Measurements from ENCODE around the gene HOXB3.

DNA sequence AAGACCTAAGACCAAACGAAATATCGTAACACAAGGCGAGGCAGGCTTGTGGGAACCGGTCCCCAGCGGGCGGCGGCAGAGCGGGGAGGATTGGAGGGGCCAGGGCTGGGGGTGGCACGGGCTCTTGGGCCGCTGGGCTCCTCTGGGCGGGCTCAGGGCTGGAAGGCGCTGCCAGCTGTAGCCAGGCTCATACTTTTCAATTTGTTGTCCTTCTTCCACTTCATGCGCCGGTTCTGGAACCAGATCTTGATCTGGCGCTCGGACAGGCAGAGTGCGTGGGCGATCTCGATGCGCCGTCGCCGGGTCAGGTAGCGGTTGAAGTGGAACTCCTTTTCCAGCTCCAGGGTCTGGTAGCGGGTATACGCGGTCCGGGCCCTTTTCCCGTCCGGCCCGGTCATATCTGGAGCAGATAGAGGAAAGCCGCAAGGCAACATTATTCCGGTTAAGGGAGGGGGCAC is 2.0 kb upstream of the HOXB3 start:
- TF ChIP-seq MAX (IDR thresholded peaks at IDR 0.05; ENCODE audit: low read depth) (no peak), TEAD4 (IDR thresholded peaks at IDR 0.05; ENCODE audit: borderline replicate concordance, insufficient read depth) (no peak), RAD21 (IDR thresholded peaks at IDR 0.05; ENCODE audit: low read length) (no peak), SMC3 (IDR thresholded peaks at IDR 0.05; ENCODE audit: low read depth, low read length) (no peak), GATA2 (CRISPR knock-in tag; IDR thresholded peaks at IDR 0.05) (no peak), RCOR1 (IDR thresholded peaks at IDR 0.05; ENCODE audit: low read length) (no peak), RFX5 (IDR thresholded peaks at IDR 0.05; ENCODE audit: low read length) (no peak), SIN3A (IDR thresholded peaks at IDR 0.05; ENCODE audit: borderline replicate concordance, low read depth, low read length) (no peak), FOXM1 (IDR thresholded peaks at IDR 0.05; ENCODE audit: low read depth) (no peak), GABPA (IDR thresholded peaks at IDR 0.05; ENCODE audit: low read depth) (no peak), MXI1 (IDR thresholded peaks at IDR 0.05; ENCODE audit: low read depth, low read length) (no peak), NRF1 (IDR thresholded peaks at IDR 0.05; ENCODE audit: low read depth, low read length) (no peak), JUND (IDR thresholded peaks at IDR 0.05) (no peak)
- TF ChIP-seq, protein P1, sequence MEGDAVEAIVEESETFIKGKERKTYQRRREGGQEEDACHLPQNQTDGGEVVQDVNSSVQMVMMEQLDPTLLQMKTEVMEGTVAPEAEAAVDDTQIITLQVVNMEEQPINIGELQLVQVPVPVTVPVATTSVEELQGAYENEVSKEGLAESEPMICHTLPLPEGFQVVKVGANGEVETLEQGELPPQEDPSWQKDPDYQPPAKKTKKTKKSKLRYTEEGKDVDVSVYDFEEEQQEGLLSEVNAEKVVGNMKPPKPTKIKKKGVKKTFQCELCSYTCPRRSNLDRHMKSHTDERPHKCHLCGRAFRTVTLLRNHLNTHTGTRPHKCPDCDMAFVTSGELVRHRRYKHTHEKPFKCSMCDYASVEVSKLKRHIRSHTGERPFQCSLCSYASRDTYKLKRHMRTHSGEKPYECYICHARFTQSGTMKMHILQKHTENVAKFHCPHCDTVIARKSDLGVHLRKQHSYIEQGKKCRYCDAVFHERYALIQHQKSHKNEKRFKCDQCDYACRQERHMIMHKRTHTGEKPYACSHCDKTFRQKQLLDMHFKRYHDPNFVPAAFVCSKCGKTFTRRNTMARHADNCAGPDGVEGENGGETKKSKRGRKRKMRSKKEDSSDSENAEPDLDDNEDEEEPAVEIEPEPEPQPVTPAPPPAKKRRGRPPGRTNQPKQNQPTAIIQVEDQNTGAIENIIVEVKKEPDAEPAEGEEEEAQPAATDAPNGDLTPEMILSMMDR (IDR thresholded peaks at IDR 0.05) = no peak
